Measurements from ENCODE around the gene ZNF469.
"Not testable (repeated sequence)": the region's sequence is repeated elsewhere in the genome, so short reads cannot be mapped to it uniquely, and the experiment has no call there.

The ZNF469 gene

DNA sequence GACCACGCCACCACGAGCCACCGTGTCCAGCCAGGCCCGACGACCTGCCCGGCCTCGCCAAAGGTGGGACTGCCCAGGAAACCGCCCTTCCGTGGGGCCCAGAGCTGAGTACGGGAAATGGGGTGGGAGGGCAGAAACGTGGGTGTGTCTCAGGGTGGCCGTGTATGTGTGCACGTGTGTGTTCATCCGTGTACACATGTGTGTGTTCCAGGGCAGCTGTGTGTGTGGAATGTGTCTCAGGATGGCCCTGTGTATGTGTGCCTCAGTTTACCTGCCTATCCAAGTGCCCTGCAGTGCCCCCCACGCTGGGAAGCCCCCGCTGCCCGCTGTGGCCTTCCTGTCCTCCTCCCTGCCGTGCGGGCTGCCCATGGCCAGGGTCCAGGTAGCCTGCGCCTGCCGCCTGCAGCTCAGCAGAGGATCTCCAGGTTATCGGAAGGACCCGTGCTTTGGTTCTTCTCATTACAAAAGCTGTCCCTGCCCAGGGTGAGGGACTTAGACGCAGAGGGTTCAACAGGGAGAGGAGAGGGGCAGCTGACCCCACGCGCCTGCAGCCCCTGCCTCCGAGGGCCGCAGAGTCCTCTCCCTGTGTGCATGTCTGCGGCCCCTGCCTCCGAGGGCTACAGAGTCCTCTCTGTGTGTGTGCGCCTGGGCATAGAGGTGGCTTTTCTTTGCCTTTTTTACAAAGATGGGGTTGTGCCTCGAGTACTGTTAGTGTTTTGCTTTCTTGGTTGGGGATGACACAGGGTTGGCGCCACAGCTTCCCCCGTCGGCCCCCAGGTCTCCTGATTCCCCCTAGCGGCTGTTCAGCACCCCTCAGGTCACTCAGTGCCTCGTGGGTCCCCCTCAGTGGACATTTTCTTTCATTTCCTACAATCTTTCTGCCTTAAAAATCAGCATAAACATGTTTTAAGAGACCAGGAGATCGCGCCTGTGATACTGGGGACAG, 23.6 kb downstream of the ZNF469 start:
- no peak overlapping the region for H3K4me3 ChIP-seq (ENCODE audit: low read depth, low read length)
- TF ChIP-seq, protein P1, sequence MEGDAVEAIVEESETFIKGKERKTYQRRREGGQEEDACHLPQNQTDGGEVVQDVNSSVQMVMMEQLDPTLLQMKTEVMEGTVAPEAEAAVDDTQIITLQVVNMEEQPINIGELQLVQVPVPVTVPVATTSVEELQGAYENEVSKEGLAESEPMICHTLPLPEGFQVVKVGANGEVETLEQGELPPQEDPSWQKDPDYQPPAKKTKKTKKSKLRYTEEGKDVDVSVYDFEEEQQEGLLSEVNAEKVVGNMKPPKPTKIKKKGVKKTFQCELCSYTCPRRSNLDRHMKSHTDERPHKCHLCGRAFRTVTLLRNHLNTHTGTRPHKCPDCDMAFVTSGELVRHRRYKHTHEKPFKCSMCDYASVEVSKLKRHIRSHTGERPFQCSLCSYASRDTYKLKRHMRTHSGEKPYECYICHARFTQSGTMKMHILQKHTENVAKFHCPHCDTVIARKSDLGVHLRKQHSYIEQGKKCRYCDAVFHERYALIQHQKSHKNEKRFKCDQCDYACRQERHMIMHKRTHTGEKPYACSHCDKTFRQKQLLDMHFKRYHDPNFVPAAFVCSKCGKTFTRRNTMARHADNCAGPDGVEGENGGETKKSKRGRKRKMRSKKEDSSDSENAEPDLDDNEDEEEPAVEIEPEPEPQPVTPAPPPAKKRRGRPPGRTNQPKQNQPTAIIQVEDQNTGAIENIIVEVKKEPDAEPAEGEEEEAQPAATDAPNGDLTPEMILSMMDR (IDR thresholded peaks at IDR 0.05; ENCODE audit: low read depth, low read length) = no peak

DNA sequence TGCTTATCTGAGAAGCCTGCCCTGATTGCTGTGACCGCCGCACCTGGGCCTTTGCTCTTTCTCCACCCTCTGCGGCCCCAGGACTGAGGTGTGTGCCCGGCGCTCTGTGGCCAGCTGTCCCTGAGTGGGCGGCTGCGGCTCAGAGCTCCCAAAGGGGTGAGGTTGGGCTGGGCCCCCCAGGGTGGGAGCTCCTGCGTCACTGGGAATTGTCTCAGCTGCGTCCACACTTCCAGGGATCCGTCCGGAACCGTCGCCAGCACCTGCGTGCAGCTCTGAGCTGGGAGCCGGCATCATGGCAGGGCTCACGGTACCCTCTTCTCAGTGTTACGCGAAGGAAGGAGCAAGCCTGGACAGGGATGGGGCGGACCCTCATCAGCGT, 24.3 kb downstream of the ZNF469 start:
- H3K4me3 ChIP-seq (ENCODE audit: low read depth, low read length) = no peak overlapping the region
- TF ChIP-seq, protein P1 (IDR thresholded peaks at IDR 0.05; ENCODE audit: low read depth, low read length) = no peak

DNA sequence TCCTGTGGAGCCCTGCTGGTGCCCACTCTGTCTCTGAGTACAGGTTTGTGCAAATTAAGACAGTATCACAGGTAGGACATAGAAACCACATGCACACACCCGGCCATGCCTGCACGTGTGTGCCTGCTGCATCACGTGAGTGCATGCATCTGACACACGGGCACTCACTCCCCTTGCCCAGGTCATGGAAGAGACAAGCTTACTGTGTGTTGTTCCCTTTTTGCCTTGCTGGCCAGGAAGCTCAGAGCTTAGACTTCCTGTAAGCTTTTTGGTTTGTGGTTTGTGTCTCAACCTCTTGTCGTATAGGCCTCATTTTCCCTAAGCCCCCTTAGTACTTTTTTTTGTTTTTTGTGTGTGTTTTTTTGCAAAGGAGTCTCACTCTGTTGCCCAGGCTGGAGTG, 25.0 kb downstream of the ZNF469 start:
- no peak overlapping the region for H3K4me3 ChIP-seq (ENCODE audit: low read depth, low read length)
- TF ChIP-seq, protein P1 (IDR thresholded peaks at IDR 0.05; ENCODE audit: low read depth, low read length) = no peak

DNA sequence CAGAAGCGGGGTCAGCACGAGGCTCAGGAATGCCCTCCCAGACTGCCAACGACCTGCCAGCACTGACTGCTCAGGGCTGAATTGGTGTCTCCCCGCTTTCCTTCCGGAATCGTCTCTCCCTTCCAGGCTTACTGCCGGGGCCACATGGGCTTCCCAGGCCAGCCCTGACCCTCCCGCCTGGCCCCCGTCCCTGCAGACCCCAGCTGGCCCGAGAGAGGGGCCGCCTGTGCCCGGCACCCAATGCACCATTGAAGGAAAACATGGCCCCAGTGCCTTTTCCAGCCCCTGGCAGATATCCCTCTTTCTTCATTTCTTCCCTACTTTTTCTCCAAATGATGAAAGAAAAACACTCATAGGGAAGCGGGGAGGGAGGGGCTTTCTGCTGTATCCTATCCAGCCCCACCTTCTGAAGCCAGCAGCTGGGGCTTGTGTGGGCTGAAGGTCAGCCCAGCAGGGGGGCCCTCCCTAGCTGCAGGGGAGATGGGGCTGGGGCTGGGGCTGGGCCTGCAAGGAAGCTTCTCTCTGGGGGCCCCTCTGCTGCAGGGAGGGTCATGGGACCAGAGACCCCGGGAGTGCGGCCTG, 25.9 kb downstream of the ZNF469 start:
- TF ChIP-seq, protein P1 (IDR thresholded peaks at IDR 0.05; ENCODE audit: low read depth, low read length) = no peak
- H3K4me3 ChIP-seq (ENCODE audit: low read depth, low read length) = no peak overlapping the region

DNA sequence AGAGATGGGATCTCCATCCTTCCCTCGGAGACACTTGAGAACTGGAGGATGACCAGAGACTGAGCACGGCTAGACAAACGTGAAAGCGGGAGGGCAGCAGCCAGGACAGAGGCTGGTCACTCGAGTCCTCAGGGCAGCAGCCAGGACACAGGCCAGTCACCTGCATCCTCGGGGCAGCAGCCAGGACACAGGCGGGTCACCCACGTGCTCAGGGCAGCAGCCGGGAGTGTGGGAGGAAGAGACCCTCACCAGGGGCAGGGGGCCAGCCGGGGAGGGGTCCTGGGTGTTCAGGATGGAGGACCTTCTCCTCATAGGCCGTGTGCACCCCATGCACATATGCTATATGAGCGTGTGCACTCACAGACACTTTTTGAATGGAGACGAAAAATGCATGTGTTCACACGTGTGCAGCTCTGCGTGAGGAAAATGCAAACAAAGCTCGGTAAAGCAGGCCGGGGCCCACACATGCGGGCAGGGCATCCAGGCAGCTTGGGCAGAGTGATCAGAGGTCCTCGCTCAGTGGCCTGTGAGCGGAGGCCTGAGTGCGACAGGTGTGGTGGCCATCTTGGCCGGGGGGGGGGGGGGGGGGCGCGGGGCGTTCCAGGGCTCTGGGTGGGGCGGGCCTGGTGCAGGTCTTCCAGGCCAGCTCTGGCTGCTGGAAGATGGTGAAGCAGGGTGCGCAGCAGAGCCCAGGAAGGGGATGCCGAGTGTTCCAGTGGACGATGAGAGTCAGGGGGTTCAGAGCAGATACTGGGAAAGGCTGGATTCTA, 26.7 kb downstream of the ZNF469 start:
- no peak overlapping the region for H3K4me3 ChIP-seq (ENCODE audit: low read depth, low read length)

DNA sequence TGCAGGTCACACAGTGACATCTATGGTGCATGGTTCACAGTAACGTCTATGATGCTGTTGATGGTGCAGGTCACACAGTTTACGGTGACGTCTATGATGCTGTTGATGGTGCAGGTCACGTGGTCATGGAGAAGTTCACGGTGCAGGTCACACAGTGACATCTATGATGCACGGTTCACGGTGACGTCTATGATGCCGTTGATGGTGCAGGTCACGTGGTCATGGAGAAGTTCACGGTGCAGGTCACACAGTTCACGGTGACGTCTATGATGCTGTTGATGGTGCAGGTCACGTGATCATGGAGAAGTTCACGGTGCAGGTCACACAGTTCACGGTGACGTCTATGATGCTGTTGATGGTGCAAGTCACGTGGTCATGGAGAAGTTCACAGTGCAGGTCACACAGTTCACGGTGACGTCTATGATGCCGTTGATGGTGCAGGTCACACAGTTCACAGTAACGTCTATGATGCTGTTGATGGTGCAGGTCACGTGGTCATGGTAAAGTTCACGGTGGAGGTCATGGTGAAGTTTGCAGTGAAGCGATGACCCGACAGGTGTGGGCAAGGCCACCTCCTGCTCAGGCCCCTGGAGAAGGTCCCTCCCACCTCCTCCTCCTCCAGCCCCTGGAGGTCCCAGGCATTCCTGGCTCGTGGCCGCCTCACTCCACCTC, 27.7 kb downstream of the ZNF469 start:
- not testable (repeated sequence) for H3K4me3 ChIP-seq (ENCODE audit: low read depth, low read length)

More for the DNA sequence above, 26.7 kb downstream of the ZNF469 start:
- TF ChIP-seq, protein P1 (IDR thresholded peaks at IDR 0.05; ENCODE audit: low read depth, low read length) = no peak

DNA sequence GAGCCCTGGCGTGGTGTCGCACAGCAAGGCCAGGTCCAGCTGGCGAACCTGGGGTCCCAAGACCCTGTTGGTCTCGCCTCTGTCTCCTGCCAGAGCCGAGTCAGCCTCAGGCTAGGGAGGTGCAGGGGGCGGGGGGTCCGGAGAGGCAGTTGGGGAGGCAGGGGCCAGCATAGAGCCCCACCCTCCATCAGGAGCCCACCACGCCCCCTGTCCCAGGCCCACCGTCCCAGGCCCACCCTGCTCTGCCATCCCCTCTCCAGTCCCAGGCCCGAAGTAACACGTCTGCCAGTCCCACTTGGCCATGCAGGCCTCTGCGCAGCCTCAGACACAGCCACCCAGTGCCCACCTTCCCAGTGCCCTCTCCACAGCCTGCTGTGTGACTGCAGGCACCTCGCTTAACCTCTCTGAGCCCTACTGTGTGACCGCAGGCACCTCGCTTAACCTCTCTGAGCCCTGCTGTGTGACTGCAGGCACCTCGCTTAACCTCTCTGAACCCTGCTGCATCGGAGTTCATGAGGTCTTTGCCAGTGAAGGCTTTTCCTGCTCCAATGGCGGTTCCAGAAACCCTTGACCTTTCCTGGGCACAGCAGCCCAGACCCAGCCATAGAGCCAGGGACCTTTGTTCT, 29.3 kb downstream of the ZNF469 start:
- H3K4me3 ChIP-seq (ENCODE audit: low read depth, low read length) = no peak overlapping the region
- TF ChIP-seq, protein P1 (IDR thresholded peaks at IDR 0.05; ENCODE audit: low read depth, low read length) = no peak
